Immature natural killer cell (primary cell): ENCODE results near the gene GRB2. TPM values are rescaled to one million over a fixed set of nuclear protein-coding genes. Genes with fewer than 3 reads are reported as not detected.

Experiments
- polyA plus RNA-seq, 3 donors: library from polyadenylated mRNA; unstranded; fragments of 300-500 nt; fragmentation: Illumina TruSeq; gene quantifications; one replicate each; pipeline ENCODE4 v1.2.3, GENCODE V29; 2021

Gene GRB2
- polyA plus RNA-seq, 3 donors from 2014 or later: 104 to 161 (median 135) TPM

Other genes starting within 250 kb of the GRB2 start
- 100 to 1,000 TPM; 214 to 427 (median 404) TPM for gene SUMO2, start 222.7 kb downstream of the GRB2 start, polyA plus RNA-seq
- 10 to 100 TPM; 28.3 to 47.8 (median 41.1) TPM for gene NUP85, start 200.0 kb downstream of the GRB2 start, polyA plus RNA-seq
- 10 to 100 TPM in 1 of 3 donors, 1 to 10 TPM in 2; 3.7 to 17.8 (median 3.8) TPM for gene GGA3, start 144.1 kb downstream of the GRB2 start, polyA plus RNA-seq
- gene MRPS7, start 143.8 kb downstream of the GRB2 start, polyA plus RNA-seq: 100 to 1,000 TPM; 118 to 189 (median 122) TPM
- 100 to 1,000 TPM; 113 to 187 (median 145) TPM for gene MIF4GD, start 134.4 kb downstream of the GRB2 start, polyA plus RNA-seq
- gene SLC25A19, start 116.2 kb downstream of the GRB2 start, polyA plus RNA-seq: 10 to 100 TPM; 11.2 to 27.2 (median 21.0) TPM
- 10 to 100 TPM in 1 of 3 donors, 1 to 10 TPM in 2; 3.2 to 21.9 (median 9.3) TPM for gene TMEM94, start 51.0 kb upstream of the GRB2 start, polyA plus RNA-seq
- gene CASKIN2, start 109.9 kb upstream of the GRB2 start, polyA plus RNA-seq: not detected
- 100 to 1,000 TPM; 205 to 238 (median 209) TPM for gene TSEN54, start 110.8 kb upstream of the GRB2 start, polyA plus RNA-seq
- gene LLGL2, start 120.0 kb upstream of the GRB2 start, polyA plus RNA-seq: 100 to 1,000 TPM in 1 of 3 donors, 10 to 100 TPM in 2; 81.2 to 137 (median 84.4) TPM
- gene MYO15B, start 182.1 kb upstream of the GRB2 start, polyA plus RNA-seq: 1 to 10 TPM in 2 of 3 donors, under 1 TPM in 1; 0.76 to 3.0 (median 2.6) TPM
- 1 to 10 TPM in 1 of 3 donors, not detected in 2; 1.1 TPM for gene SMIM5, start 227.8 kb upstream of the GRB2 start, polyA plus RNA-seq